HG02852 (cell line): Measurements from ENCODE around the gene TGM5.
"Not testable (repeated sequence)": the region's sequence is repeated elsewhere in the genome, so short reads cannot be mapped to it uniquely, and the experiment has no call there.

ENCODE experiments used
- ATAC-seq: cut with Tn5 transposase; IDR thresholded peaks from one replicate; pipeline ENCODE4 v1.9.1; 2021; ENCODE audit warnings: mild to moderate bottlenecking, moderate library complexity; ENCODE audit not compliant: unreplicated experiment

TGM5 gene

GRCh38 chr15:43275740-43276562 is 9.2 kb upstream of the TGM5 start:
- no peak for ATAC-seq

DNA sequence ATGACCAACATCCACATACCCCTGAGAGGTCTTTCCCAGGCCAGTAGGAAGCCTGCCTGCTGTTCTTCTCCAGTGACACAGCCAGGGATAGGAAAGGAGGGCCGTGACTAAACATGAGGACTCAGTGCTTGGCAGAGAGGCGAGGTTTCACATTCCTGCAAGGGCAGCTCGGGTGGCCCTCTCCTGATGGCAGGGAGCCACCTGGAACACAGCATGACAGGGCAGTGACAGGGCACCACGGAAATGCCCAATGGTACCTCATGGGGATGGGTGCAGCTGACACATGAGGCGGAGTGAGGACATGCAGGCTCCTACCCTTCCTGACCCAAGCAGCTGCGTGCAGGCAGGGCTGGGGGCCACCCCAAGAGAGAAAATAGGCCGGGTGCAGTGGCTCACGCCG is 7.4 kb upstream of the TGM5 start:
- no peak for ATAC-seq

DNA sequence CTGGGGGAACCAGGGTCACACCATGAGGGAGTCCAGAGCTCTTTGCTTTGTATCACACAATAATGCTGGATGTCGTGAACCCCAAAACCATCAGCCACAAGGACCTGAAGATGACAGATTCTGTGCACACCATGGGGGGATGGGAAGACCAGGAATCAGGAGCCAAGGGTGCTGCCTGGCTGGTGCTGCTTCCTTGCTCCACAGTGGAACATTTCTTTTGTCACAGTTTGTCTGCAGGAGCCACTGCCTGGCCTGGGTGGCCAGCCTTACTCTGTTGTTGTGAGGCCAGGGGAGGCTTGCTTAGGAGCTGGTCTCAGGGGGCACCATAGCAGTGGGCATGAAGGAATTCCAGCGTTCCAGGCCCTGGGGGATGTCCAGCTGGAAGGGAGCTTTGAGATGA is 6.5 kb upstream of the TGM5 start:
- no peak for ATAC-seq

GRCh38 chr15:43271908-43272307 is 5.2 kb upstream of the TGM5 start:
- ATAC-seq: not testable (repeated sequence)

- no peak for ATAC-seq
Measured at GRCh38 chr15:43270676-43271306, 4.1 kb upstream of the TGM5 start.

- ATAC-seq: no peak
Measured at GRCh38 chr15:43270113-43270665, 3.5 kb upstream of the TGM5 start.

- no peak for ATAC-seq
Measured at GRCh38 chr15:43268111-43269105, 1.7 kb upstream of the TGM5 start.

DNA sequence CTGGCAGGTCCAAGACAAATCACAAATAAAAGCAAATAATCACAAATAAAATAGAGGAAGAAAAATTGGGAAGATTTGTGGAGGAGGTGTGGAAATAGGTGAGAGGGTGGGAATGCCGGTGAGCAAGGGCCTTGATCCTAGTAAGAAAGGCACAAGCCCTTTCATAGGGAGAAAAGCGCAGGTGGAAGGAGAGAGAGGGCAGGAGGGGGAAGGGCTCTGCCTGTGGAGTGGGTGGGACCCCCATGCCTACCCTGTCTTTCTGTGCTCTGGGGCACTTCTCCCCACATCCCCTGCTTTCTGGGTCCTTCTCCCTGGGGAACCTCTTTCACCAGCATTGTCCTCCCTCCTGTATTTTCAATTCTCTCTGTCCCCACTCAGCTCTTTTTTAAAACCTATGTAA is 711 bp upstream of the TGM5 start:
- no peak for ATAC-seq

DNA sequence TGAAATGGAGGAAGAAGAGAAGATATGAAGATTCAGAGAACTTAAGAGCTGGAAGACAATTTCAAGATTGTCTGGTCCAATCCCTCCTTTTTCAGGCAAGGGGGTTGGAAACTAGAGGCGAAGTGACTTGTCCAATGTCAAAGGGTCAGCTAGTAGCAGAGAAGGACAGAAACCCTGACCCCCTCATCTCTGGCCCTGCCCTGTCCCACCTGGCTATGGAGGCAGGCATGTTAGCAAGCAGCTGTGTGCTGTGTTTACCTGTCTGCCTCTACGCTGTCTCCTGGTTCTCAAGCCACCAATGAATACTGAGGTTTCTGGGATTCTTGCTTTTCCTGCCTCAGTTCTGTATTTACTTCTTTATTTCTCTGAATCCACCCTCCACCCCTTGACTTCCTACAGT is 342 bp downstream of the TGM5 start:
- no peak for ATAC-seq

DNA sequence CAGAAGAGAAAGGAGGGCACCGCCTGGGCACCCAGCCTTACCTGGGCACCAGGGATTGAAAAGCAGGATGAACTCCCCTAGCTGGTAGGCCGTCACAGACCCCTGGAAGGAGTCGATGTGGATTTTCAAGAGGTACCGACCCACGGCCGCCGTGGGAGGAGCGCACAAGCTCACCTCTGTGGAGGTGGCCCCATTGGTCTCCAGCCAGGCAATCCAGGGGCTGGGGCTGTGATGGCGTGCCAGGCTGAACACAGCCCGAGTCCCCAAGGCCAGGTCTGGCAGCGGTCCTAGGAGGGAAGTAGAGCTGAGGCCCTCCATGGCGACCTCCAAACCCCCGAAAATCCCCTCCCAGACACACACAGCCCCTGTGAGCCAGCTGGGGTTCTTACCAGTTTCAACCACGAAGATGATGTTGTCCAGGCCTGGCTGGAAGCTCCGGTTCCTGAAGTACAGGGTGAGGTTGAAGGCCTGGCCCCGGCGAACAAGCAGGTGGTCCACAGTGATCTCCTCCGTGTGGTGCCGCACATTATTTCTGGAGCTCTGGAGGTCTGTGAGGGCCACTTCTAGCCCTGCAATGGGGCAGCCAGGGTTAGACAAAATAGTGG is 6.6 kb downstream of the TGM5 start:
- ATAC-seq: no peak

DNA sequence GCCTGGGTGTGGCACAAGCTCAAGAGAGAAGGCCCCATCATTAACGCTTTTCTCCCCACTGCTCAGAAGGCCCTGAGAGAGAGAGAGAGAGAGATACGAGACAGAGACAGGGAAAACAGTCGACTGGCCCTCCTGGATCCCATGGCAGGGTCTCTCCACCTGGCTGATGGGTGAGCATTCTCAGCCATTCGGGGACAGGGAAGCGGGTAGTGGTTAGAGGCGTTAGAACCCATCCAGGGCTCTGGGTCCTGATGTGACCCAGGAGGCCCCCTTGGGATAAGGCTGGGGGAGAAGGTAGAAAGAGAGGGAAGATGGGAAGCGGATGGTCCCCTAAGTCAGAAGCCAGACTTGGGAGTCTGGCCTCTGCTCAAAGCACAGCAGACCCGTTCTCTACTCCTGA is 7.9 kb downstream of the TGM5 start:
- ATAC-seq: no peak

DNA sequence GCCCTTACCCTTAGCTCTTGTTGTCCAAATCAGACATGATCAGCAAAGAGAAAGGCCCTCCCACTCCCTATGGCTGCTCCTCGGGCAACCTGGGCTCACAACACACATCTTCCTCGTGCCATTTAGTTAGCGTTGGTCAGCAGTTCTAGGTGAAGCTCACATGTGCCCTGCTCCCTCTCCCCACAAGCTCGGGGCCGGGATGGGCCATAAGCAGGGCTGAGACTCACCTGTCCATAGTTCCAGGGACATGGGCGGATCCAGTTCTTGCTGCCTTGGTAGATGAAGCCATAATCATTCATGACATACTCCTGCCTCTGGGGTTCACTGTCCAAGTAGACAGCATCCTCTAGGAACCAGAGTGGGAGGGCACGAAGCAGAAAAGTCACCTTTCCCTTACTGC is 10.4 kb downstream of the TGM5 start:
- no peak for ATAC-seq

- ATAC-seq: no peak
Measured at GRCh38 chr15:43255376-43255775, 11.4 kb downstream of the TGM5 start.

- ATAC-seq: peak; percentile 42
Measured at GRCh38 chr15:43253431-43254403, 13.0 kb downstream of the TGM5 start.

DNA sequence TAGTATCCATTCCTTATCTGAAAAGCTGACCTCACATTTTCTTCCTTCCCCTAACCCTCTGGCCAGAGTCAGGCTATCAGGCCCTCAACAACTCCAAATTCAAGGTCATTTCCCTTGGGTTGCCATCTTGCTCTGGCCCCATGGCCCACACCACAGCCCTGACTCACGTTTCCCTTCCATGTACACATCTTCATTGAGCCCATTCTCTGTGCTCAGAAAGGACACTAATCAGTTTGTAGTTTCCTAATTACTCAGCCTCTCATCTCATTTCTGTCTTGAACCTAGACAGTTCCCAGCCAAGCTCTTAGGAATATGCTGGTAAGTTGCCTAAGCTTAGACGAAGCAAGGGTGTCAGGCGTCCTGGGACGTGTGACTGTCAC is 14.9 kb downstream of the TGM5 start:
- ATAC-seq: no peak

DNA sequence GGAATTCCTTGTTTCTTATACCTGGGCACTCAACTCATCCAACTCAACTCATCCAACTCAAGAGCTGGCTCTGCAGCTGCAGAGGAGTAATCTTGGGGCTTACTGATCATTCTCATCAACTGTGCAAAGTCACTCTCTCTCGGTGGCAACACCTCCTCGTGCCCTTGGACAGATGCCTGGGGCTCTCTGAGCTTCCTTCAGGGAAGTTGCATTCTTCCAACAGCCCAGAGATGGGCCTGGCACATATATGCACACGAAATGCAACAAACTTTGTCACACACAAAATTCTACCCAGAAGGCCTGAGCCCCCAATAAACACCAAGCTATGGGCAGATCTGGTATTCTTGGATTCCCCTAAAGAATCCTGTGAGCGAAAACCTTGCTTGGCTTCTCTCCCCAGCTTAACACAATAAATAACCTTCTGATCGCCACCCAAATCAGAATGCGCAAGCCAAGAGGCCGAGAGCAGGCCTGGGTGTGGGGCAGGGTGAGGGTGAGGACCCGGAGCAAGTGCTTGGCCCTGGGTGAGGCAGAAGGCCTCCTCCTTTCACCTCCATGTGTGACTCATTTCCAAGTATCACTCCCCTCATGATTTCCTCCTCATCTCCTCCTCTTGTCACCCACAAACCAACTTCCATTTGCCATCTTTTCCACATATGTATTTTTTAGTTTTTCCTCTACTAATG is 15.4 kb downstream of the TGM5 start:
- no peak for ATAC-seq

DNA sequence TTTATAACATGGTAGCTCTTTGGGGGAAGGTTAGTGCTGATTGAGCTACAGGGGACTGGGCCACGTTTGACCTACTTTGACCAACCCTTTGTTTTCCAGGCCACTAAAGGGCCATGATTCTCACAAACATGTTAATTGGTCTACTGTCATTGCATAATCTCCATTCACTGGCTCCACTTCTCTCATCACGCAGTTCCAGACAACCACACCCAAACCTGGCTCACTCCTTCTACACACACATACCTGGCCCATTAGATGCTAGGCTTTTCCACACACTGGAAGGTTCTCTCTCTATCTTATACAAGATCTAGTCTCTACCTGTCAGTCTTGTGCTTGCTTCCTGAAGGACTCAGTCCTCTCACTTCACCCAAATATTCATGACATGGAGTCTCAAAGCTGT is 15.9 kb downstream of the TGM5 start:
- no peak for ATAC-seq

DNA sequence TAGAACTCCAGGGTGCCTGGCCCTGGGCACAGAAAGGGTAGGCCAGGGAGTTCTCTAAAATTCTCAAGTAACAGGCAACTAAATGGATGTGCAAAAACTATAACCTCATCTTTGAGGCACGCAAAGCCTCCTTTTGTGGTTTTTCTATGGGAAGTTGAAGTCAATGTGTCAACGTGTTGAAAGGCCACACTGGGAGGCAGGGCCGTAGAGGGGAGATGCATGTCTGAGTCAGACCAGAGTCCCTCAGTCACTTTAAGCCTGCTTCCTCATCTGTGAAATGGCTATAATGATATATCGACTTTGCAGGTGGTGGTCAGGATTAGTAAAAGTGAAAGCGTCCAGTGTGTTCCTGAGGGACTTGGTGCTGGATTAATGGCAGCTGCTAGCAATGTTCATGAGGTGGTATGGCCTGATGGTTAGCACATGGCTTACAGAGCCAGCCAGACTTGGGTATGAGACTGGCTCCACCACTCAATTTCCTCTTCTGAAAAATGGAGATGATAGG is 17.0 kb downstream of the TGM5 start:
- peak; percentile 48 for ATAC-seq

- ATAC-seq: peak; percentile 12
Measured at GRCh38 chr15:43249236-43249635, 17.5 kb downstream of the TGM5 start.
